NCI-H774 (cell line): ENCODE measurements around the gene EIPR1.

ENCODE experiments used
- DNase-seq: peaks from one replicate; lab custom pipeline; 2025; lab: John Stamatoyannopoulos, UW

Gene EIPR1

GRCh38 chr2:3246928-3247714 lies 130.5 kb downstream of the EIPR1 start:
- no peak for DNase-seq

GRCh38 chr2:3246406-3246805 lies 131.2 kb downstream of the EIPR1 start:
- DNase-seq = no peak

DNA sequence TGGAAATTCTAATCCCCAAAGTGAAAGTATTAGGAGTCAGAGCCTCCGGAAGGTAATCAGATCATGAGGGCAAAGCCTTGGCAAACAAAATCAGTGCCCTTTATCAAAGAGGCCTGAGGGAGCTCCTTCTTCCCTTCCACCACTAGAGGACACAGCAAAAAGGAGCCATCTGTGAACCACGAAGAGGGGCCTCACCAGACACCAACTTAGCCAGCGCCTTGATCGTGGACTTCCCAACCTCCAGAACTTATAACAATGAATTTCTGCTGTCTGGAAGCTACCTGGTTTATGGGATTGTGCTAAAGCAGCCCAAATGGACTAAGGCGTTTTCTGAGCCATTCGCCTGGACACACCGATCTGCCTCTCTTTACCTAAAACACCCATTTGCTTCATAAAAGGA lies 133.1 kb downstream of the EIPR1 start:
- no peak for DNase-seq

GRCh38 chr2:3243804-3244203 lies 133.8 kb downstream of the EIPR1 start:
- DNase-seq = no peak

DNA sequence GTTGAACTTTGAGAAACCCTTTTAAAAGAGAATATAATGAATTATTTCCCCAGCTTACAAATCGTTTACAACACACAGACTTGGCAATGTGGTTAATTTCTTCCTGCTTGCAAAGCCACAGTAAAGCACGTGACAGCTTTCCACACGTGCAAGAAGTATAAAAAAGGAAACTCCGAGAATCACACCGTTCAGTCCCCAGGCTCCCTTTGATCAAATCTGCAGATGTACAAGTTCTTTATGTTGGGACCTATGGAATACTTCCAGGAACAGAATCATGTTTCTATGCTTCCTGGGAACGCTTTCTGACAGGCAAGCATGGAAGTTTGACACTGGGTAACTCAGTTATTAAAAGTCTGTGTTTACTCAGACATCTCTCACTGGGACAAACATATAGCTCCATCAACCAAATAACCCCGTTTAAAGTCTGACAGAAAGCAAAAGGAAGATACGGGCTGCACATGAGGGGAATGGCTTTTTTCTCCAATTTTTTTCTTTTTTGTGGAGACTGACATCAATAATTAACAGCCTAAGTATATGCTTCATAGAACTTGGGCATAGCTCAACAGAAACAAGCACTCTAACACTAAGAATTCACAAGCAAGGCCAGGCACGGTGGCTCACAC lies 134.8 kb downstream of the EIPR1 start:
- DNase-seq = no peak

GRCh38 chr2:3241971-3242746 lies 135.5 kb downstream of the EIPR1 start:
- no peak for DNase-seq

DNA sequence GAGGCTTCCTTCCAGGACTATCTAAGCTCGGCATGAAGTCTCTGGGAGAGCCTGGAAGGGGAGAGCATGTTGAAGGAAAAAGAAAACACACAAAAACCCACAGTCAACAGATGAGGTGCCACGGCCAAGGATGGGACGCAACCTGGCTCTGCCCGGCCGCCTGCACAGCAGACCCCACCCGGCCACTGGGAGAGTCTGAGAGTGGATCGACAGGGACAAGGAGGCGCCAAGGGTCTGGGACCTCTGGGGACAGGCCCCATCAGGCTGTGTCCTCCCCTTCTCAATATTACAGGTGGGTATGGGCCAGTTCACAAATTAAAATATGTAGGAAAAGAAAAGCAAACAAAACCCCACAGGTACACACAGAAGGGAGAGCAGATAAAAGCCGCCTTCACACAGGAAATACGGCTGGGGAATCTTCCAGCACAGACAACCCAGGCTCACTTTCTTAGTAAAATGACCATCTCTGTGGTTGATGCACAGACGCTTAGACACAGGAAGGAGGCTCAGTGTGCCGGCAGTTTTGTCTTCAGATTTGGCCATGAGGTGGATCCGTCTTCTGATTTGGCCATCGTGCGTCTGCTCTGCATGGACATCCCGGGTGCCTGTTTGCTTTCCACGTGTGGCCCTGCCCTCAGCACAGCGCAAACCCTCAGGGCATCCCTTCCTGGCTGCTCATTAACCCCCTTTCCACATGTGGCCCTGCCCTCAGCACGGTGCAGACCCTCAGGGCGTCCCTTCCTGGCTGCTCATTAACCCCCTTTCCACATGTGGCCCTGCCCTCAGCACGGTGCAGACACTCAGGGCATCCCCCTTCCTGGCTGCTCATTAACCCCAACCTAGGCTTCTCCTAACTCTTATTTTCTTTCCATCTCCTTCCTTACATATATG lies 138.4 kb downstream of the EIPR1 start:
- DNase-seq = no peak

DNA sequence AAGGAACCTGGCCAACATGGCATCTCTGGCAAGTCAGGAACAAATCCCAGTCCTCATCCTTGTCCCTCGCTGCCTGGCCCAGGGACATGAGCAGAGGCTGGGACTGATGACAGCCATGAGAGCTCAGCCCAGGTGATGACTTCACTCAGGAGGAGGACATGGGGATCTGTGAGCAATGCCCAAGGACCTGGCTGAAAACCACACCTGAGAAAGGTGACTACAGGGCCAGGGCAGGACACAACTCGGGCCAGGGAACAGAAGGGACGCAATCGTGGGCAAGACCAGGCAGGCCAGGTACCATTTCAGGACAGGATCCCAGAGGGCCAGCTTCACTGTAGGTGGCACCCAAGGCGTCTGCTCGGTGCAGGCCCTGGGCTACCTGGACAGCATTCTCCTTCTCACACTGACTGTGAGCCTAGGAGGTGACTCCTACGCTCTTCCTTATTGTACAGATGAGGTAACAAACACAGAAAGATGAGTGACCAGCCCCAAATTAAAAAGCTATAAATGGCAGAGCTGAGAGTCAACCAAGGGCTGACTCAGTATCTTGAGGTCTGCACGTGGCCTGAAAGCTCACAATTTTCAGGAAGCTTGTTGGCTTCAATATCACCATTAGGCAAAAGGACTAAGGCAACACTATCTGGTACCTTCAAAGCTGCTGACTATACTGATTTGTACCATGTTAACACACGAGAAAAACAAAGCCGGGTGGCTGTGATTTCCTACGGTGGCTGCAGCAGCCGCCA lies 141.1 kb downstream of the EIPR1 start:
- DNase-seq = no peak

- no peak for DNase-seq
Measured at GRCh38 chr2:3233877-3234276, 143.7 kb downstream of the EIPR1 start.

GRCh38 chr2:3229221-3229620 lies 148.4 kb downstream of the EIPR1 start:
- DNase-seq = no peak

GRCh38 chr2:3224681-3225080 lies 152.9 kb downstream of the EIPR1 start:
- no peak for DNase-seq

DNA sequence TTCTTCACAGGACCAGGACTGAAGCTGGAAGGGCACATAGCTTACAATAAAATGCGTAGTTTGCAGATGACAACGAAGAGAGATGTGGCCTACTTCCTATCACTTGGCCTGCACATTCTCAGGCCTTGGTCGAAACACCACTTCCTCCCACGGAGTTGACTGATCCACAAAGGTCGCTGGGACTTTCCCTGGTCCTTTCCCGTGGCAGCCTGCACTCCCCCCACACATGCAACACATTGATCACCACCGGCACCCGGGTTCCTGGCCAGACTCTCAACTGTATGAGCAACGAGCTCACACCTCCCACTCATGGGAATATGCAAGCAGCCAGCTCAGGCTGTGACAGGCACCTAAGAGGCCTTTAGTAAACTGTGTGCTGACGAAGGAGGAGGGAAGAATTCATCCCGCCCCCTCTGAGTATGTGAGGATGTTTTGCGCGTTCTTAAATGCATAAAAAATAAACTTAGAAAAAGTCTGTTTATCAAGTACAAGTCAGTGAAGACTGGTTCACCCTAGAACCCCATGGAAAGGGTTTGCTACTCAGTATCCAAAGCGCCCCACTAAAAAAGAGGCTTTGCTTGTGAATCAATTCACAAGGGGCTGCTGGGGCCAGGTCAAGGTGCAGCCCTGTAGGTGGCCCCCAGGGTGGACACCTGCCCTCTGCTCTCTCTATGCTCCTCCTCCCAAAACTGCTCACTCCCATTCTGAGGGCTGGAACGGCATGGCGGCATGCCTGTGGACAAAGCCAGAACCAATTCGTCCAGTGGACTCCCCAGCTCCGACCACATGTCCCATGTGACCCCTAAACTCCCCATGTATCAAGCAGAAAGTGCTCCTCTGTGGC lies 154.3 kb downstream of the EIPR1 start:
- no peak for DNase-seq

DNA sequence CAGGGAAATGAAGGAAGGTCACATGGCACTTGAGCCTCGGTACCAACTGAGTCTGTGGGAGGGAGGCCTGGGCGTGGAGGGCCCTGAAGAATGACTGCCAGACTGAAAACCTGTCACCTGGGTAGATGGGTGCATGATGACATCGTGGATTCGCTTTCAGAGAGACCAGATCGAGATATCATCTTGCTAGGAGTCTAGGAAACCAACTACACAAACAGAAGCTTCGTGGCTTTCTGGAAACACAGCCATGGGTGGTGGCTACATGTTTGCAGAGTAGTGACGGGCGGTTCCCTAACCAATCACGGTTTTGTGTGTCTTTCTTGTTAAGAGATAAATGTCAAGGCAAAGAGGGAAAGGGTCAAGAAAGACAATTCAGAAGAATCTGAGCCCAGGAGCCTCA lies 155.0 kb downstream of the EIPR1 start:
- no peak for DNase-seq

GRCh38 chr2:3219536-3219935 lies 158.1 kb downstream of the EIPR1 start:
- no peak for DNase-seq

GRCh38 chr2:3217646-3218045 lies 160.0 kb downstream of the EIPR1 start:
- DNase-seq = no peak

GRCh38 chr2:3216841-3217495 lies 160.7 kb downstream of the EIPR1 start:
- DNase-seq = no peak

DNA sequence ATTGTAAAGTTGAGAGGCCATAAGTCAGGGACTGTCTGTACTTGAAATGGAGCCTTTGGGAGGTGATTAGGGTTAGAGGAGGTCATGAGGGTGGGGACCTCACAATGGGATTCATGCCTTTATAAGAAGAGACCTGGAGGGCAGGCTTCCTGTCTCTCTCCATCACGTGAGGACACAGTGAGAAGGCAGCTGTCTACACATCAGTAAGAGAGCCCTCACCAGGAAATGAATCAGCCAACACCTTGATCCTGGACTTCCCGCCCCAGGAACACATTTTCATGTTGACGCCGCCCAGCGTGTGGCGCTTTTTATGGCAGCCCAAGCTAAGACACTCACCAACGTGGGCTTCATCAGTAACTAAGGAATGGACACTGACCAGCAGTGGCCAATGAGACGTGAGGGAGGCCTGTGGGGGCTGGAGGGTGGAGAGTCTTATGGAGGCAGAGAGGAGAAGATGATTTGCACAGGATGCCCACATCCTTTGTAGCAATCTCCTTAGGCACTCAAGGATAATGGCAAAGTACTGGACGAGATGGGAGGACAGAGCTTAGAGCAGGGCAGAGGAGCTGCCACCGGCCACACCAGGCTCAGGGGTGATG lies 162.7 kb downstream of the EIPR1 start:
- DNase-seq = no peak

DNA sequence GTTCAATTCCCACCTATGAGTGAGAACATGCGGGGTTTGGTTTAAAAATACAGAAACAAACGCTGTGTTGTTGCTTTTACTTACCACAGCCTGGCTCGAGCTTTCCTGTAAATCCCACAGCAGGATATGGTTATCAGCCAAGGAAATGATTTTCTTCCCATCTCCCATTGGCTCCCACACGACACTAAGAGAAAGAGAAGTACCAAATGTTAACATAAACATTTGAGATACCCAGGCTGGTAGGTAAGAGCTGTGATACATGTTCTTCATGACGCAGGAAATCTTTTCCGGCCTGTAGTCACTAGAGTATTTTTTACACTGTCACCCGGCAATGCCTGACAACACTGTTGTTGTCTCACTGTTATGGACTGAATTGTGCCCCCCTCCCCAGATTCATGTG lies 163.6 kb downstream of the EIPR1 start:
- no peak for DNase-seq

DNA sequence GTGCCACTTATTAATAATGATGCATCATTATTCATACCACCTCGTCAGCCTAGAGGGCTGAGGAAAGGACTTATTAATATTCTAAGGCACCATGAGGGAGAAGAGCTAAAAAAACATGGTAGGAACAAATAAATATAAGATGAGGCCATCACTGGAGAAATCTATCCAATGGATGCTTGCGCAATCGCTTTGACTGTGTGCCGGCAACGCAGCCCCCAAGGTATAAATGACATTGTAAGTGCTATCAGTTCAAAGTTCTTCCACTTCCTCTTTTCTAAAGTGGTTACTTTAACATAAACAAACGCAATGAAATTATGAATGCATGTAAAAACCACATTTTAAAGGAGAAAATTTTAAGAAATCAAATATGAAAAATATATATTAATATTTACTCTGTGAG lies 164.6 kb downstream of the EIPR1 start:
- DNase-seq = no peak

- DNase-seq = no peak
Measured at GRCh38 chr2:3212061-3212362, 165.6 kb downstream of the EIPR1 start.
